Measurements from ENCODE around the gene CDH4.

The CDH4 gene

GRCh38 chr20:61916318-61916891 is 664.3 kb downstream of the CDH4 start:
- DNase-seq (ENCODE audit: low read depth): no peak

GRCh38 chr20:61917474-61918145 is 665.5 kb downstream of the CDH4 start:
- no peak for DNase-seq (ENCODE audit: low read depth)

GRCh38 chr20:61918548-61918947 is 666.5 kb downstream of the CDH4 start:
- no peak for DNase-seq (ENCODE audit: low read depth)

- no peak for DNase-seq (ENCODE audit: low read depth)
These were observed 667.2 kb downstream of the CDH4 start for GRCh38 chr20:61919239-61919638.

- no peak for DNase-seq (ENCODE audit: low read depth)
These were observed 667.8 kb downstream of the CDH4 start for GRCh38 chr20:61919675-61920365.

- no peak for DNase-seq (ENCODE audit: low read depth)
These were observed 670.4 kb downstream of the CDH4 start for GRCh38 chr20:61922411-61922810.

- DNase-seq (ENCODE audit: low read depth): no peak
These were observed 670.9 kb downstream of the CDH4 start for GRCh38 chr20:61922936-61923335.

- no peak for DNase-seq (ENCODE audit: low read depth)
These were observed 671.5 kb downstream of the CDH4 start for GRCh38 chr20:61923371-61924166.

GRCh38 chr20:61924211-61924857 is 672.3 kb downstream of the CDH4 start:
- DNase-seq (ENCODE audit: low read depth): no peak

GRCh38 chr20:61924858-61925554 is 672.9 kb downstream of the CDH4 start:
- DNase-seq (ENCODE audit: low read depth): no peak

GRCh38 chr20:61925555-61926252 is 673.6 kb downstream of the CDH4 start:
- DNase-seq (ENCODE audit: low read depth): no peak

GRCh38 chr20:61926253-61926613 is 674.2 kb downstream of the CDH4 start:
- DNase-seq (ENCODE audit: low read depth): no peak

- no peak for DNase-seq (ENCODE audit: low read depth)
These were observed 674.7 kb downstream of the CDH4 start for GRCh38 chr20:61926796-61927192.

- no peak for DNase-seq (ENCODE audit: low read depth)
These were observed 675.2 kb downstream of the CDH4 start for GRCh38 chr20:61927193-61927825.

- DNase-seq (ENCODE audit: low read depth): no peak
These were observed 675.9 kb downstream of the CDH4 start for GRCh38 chr20:61927826-61928541.

GRCh38 chr20:61929561-61929960 is 677.5 kb downstream of the CDH4 start:
- no peak for DNase-seq (ENCODE audit: low read depth)

- no peak for DNase-seq (ENCODE audit: low read depth)
These were observed 678.1 kb downstream of the CDH4 start for GRCh38 chr20:61929971-61930666.

GRCh38 chr20:61930776-61931475 is 678.9 kb downstream of the CDH4 start:
- DNase-seq (ENCODE audit: low read depth): no peak

All from EH (cell line).